Measurements from ENCODE around the gene PDGFB.

PDGFB gene

DNA sequence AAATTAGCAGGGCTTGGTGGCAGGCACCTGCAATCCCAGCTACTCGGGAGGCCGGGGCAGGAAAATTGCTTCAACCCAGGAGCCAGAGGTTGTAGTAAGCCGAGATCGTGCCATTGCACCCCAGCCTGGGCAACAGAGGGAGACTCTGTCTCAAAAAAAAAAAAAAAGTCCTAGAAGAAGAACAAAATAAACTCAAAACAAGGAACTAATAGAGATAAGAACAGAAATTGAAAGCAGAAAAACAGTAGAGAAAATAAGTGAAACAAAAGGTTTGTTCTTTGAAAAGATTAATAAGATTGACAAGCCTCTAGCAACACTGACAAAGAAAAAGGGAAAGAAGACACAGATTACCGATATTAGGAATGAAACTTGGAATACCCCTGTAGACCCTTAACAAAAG lies 47.2 kb downstream of the PDGFB start:
- DNase-seq: no peak

DNA sequence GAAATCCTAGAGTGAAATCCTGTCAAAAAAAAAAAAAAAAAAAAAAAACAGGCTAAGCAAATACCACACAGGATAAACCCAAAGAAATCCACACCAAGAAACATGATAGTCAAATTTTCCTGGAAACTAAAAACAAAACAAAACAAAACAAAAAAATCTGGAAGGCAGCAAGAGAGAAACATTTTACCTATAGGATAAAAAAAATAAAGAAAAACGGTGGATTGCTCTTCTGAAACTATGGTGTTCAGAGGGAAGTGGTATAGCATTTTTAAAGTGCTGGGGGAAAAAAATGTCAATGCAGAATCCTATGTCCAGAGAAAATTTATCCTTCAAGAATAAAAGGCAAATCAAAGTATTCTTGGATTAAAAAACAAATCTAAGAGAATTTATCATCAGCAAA lies 50.7 kb downstream of the PDGFB start:
- DNase-seq: no peak

DNA sequence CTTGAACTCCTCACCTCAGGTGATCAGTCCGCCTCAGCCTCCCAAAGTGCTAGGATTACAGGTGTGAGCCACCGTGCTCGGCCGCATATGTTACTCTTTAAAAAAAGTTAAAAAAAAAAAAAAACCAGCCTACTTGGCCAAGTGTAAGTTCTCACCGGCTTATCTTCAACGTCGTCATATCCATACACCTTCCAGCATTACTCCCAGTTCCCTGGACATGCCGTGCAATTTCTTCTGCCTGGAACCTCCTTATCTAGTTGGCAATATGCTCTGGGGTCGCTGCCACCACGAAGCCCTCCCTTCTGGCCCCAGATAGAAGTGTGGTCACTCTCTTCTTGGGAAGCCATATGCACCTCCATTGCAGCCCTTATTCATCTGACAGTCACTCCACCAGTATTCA lies 56.0 kb downstream of the PDGFB start:
- no peak for DNase-seq

DNA sequence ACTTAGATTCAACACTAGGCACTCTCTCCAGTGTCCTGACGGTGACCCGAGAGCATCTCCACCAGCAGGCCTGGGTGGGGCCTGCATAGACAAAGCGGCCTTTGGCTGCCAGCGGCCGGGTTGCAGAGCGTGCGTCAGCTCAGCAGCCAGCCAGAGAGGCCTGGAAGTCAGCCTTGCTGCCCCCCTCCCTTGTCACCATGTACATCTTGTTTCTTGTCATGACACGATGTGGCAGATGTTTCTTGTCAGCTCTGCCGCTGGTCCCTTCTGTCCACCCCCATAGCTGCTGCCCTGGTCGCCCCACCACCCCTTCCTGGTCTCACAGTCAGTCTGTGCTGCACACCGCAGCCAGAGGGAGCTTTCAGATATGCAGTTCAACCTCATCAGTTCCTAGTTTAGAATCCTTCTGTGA lies 59.2 kb downstream of the PDGFB start:
- no peak for DNase-seq

DNA sequence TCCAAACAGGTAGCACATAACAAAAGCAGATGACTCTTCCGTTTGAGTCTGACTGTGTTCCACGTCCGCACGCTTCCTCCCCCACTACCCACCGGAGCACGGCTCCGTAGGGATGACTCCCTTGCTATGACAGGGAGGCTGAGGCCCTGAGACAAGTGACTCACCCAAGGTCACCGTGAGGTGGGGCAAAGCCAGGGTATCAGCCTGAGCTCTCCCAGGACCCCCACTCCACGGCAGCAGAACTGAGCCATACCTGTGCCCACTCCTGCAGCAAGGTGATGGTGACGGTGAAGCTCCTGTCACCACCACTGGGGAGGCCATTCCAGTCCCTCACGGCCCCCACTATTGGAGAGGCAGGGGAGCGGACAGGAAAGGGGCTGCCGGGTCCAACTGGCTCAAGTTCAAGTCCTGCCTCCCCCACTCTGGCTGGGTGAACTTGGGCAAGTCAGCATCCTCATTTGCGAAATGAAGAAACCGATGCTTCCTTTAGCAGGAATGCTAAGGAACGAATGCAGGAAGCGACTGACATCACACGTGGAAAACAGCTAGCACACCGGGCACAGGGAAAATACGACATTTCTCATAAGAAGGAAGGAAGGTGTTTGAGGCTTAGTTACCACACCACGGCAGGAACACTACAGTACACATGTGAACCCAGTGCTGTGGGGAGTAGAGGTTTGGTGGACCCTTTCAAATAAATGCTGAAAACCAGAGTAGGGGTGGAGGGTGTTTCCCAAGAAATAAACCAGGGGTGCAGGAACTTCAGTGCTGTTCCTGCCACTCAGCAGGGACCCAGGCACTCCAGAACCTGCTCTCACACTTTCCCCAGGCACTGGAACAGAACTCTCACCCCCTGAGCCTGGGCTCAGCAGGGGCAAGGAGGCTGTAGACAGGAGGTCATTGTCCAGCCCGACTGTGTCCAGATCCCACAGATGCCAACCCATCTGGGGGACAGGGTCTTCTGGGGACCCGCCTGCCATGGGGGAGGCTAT lies 59.9 kb downstream of the PDGFB start:
- DNase-seq: no peak

- no peak for DNase-seq
Measured at GRCh38 chr22:39183991-39184585, 60.7 kb downstream of the PDGFB start.

GRCh38 chr22:39182478-39183030 lies 62.2 kb downstream of the PDGFB start:
- DNase-seq: no peak

GRCh38 chr22:39181778-39182177 lies 63.0 kb downstream of the PDGFB start:
- no peak for DNase-seq

- no peak for DNase-seq
Measured at GRCh38 chr22:39181356-39181755, 63.4 kb downstream of the PDGFB start.

DNA sequence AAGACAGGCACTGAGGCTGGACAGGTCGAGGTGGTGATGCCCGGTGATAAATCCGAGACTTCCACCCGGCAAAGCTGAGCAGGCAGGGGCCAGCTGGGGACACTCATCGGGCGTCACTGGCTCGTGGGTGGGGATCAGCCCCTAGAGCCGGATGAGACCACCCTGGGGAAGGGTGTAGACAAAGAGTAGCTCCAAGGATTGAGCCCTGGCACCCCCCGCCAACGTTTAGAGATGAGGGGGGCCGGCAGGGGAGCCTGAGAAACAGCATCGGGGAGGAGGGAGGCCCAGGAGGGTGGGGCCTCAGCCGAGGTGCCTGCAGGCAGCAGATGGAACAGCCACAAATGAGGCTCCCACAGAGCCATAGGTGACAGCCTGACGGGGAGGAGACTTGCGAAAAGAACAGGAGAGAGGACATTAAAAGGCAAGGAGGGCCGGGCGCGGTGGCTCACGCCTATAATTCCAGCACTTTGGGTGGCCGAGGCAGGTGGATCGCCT lies 64.9 kb downstream of the PDGFB start:
- DNase-seq: no peak

DNA sequence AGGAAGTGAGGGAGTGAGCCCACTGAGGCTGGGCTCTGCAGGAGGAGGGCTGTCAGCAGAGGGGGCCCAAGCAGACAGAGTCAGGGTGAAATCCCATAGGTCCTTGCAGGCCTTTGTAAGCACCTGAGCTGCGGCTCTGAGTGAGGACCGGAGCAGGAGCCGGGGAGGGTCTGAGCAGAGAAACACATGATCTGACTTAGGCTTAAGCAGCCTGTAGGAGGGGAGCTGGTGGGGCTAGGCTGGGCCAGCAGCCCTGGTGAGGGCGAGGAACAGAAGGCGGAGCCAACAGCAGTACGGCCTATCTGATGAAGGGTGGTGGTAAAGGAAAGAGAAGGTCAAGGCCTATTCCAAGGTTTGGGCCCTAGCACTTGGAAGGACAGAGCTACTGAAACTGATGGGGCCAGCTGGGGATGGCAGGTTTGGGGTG lies 65.4 kb downstream of the PDGFB start:
- no peak for DNase-seq

DNA sequence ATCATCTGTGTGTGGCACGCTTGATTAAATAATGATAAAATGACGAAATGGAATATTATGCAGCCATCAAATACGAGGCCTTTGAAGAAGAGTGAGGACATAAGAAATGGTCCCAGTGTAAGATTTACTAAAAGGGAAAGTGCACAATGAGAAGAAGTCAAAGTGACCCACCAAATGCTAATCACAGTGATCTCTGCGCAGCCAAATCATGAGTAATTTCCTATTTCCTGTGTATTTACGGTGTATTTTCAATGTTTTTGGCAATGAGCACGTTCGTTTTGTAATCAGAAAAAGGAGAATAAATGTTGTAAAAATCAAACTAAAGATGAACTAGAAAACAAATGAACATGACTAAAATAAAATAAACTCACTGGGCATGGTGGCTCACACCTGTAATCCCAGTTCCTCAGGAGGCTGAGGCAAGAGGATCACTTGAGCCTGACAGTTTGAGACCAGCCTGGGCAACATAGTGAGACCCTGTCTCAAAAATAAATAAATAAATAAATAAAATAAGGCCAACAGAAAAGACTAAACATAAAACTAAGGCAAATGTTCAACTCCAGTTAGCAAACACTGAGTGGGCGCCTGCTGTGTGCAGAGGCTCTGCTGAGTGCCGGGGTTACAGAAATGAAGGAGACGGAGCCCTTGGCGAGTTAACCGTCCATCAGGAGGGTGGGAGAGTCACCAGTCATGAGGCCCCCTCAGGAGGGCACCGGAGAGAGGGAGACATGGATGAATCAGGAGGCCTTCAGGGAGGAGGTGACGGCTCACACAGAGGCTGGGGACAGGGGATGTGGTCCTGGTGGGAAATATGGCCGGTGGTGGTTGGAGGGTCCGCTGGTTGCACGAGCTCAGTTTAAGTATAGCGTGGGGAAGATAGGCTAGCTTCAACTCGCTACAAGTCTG lies 66.3 kb downstream of the PDGFB start:
- DNase-seq: no peak

DNA sequence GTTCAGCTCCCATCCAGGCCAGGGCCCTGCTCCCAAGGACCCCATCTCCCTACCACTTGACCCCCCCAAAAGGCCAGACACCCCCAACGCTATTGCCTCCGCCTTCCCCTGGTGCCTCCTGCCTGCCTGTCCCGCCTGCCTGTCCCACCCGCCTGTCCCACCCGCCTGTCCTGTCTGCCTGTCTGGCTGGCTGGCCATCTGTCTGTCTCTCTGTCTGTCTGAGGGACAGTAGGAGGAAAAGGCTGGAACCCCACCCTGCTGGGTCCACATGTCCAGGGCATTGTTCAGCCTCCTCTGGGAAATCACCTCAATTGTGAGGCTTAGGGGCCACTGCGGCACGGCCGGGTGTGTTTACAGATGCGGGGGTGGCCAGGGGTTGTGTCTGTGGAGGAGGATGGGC lies 67.0 kb downstream of the PDGFB start:
- no peak for DNase-seq

- DNase-seq: no peak
Measured at GRCh38 chr22:39177456-39177775, 67.4 kb downstream of the PDGFB start.

DNA sequence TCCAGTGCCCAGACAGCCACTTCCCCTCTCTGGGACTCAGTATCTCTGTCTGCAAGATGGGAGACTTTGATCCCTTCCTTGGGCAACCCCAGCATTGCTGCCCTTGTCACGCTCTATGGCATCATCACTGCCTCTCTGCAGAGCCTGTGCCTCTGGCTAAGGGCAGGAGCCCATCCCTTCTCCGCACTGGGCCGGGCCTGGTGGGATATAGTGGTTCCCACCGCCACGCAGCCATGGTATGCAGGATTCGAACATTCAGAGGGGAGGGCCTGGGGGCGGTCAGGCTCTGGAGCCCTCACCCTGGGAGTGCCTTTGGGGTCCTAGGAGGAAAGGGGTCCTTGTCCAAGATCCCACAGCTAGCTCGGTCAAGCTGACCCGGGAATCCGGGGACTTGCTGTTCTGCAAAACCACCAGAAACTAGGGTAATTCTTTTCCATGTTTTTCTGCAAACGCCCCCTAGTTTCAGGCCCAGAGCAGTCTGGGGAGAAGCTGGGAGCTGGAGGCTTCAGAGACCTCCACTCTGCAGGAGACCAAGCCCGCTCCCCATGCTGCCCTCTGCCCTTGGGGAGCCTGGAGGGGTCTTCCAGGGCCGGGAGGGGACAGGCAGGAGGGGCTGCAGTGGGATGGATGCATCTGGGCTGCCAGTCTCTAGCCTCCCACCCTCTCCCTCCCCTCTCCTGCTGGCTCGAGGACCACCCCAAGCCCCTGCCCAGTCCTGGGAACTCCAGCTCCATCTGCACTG lies 67.9 kb downstream of the PDGFB start:
- DNase-seq: no peak

GRCh38 chr22:39176143-39176713 lies 68.6 kb downstream of the PDGFB start:
- no peak for DNase-seq

DNA sequence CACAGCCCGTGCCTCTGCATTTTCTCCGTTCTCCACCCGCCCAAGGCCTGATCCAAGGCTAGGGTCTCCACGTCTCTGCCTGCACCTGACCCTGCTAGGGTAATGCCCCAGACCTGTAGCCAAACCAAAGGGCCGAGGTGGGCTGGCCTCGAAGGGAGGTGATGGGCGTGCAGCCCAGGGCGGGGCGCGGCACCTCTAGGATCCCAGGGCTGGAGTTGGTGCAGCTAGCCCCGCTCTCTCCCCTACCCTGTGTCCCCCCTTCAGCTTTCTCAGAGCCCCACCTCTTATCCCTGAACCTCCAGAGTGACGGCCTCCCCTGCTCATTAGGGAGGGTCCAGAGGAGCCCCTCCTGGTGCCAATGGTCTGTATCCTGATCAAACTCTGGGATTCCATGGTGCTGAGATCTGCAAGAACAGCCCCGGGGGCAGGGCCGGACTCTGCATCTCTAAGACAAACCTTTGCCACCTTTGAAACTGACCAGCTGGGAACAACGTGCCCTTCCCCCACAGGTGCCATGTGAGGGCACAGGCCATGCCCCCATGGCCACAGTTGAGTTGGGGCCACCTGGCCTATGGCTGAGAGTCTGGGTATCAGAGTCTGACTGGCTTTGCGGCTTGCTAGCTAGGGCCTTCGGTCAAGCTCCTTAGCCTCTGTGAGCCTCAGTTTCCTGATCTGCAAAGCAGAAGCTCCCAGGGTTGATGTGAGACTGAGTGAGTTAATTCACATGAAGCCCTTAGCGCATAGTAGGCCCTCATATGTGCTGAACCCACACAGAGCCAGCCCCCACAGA lies 69.2 kb downstream of the PDGFB start:
- DNase-seq: no peak

- DNase-seq: peak; percentile 22 to 31
Measured at GRCh38 chr22:39174498-39175352, 70.1 kb downstream of the PDGFB start.

DNA sequence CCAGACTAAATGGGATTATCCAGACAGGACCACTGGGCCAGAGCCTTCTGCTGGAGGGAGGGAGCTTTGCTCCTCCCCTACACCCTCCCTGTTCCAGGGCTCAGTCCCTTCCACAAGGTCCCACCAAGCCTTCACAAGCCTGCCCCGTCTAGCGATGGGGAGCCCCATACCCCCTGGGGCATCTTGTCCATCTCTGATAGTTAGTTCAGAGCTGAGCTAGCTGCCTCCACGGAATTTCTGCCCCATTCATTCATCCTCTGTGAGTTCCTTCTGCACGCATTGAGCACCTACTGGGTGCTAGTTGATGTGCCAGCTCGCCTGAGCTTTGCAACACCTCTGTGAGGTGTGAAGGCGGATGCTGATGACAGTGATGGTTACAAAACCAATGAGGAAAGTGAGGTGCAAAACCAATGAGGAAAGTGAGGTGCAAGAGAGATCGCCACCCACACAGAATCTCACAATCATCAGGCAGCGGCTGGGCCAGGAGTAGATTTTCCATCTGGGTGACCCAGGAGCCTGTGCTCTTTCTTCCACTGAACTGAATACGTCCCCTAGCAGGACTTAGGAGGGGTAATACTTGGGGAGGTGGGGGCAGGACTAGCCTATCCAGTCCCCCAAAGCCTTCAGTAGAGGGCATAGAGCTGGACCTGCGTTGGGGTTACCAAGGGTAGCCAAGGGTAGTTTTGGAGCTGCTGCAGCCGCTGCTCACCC lies 70.8 kb downstream of the PDGFB start:
- DNase-seq: no peak
